GM12875 (cell line): ENCODE data around the gene STUB1.

ENCODE experiments used
- H3K4me3 ChIP-seq: one replicate; pipeline ENCODE4 v1.5.1; 2011; ENCODE audit warnings: low read depth, low read length, control low read depth
- CTCF ChIP-seq: IDR thresholded peaks from 2 replicates; pipeline ENCODE4 v1.5.1; 2011; ENCODE audit warnings: low read depth, mild to moderate bottlenecking, control low read depth, inconsistent platforms, low read length, moderate library complexity, borderline replicate concordance; ENCODE audit not compliant: insufficient read depth

STUB1 gene

GRCh38 chr16:679814-680624, at the start of gene STUB1:
Gene STUB1 (plus strand): TSS chr16:680410. CDS start chr16:680526, 116 bp downstream.
- no peak for TF ChIP-seq CTCF

GRCh38 chr16:630815-631405, 49.3 kb upstream of the STUB1 start, which contains the start of gene WFIKKN1:
Gene WFIKKN1 (plus strand): TSS chr16:630985. CDS start chr16:631254, 269 bp downstream.
- TF ChIP-seq CTCF, result no peak
- H3K4me3 ChIP-seq, result no peak within 1 kb of the TSS

More at GRCh38 chr16:679814-680624, at the start of gene STUB1:
- H3K4me3 ChIP-seq, result peak within 1 kb of the TSS; percentile 86

- no peak for TF ChIP-seq CTCF
- no peak overlapping the region for H3K4me3 ChIP-seq
Observed at GRCh38 chr16:631808-632358, 48.3 kb upstream of the STUB1 start.

GRCh38 chr16:632486-633335, 47.5 kb upstream of the STUB1 start:
- H3K4me3 ChIP-seq, result no peak overlapping the region
- no peak for TF ChIP-seq CTCF

- no peak overlapping the region for H3K4me3 ChIP-seq
- TF ChIP-seq CTCF, result no peak
Observed at GRCh38 chr16:633336-634050, 46.7 kb upstream of the STUB1 start.

GRCh38 chr16:634051-634670, 46.0 kb upstream of the STUB1 start:
- no peak overlapping the region for H3K4me3 ChIP-seq
- no peak for TF ChIP-seq CTCF
